HG02610 (cell line): ENCODE results near the gene RABEP1.

ENCODE experiments used
- ATAC-seq: cut with Tn5 transposase; IDR thresholded peaks from one replicate; pipeline ENCODE4 v1.9.1; 2021; ENCODE audit warnings: mild to moderate bottlenecking, moderate library complexity; ENCODE audit not compliant: unreplicated experiment

The RABEP1 gene

DNA sequence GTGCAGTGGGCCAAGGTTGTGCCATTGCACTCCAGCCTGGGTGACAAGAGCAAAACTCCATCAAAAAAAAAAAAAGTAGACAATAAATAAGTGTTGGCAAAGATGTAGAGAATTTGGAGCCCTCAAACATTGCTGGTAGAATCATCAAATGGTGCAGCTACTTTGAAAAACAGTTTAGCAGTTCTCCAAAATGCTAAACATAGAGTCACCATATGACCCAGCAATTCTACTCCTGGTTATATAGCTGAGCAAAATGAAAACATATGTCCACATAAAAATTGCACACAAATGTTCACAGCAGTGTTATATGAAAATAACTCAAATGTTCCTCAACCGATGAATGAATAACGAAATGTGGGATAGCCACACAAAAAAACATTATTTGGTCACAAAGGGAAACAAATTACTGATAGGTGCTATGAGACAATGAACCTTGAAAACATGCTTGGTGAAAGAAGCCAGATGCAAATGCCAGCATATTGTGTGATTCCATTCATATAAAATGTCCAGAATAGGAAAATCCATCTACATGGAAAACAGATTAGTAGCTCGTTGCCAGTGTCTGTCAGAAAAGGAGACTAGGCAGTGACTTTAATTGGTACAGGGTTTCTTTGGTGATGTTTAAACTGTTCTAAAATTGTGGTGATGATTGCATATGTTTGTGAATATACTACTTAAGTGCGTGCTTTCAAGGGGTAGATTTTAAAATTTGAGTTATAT is 12.7 kb upstream of the RABEP1 start:
- no peak for ATAC-seq

DNA sequence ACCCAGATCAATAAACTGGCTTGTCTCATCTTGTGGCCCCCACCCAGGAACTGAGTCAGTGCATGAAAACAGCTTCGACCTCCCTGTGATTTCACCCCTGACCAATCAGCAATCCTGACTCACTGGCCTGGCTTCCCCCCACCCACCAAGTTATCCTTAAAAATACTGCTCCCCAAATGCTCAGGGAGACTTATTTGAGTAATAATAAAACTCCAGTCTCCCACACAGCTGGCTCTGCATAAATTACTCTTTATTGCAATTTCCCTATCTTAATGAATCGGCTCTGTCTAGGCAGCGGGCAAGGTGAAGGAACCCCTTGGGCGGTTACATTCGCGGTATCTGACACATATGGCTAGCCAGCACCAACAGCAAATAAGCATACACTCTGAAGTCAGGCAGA is 9.8 kb upstream of the RABEP1 start:
- ATAC-seq: no peak

DNA sequence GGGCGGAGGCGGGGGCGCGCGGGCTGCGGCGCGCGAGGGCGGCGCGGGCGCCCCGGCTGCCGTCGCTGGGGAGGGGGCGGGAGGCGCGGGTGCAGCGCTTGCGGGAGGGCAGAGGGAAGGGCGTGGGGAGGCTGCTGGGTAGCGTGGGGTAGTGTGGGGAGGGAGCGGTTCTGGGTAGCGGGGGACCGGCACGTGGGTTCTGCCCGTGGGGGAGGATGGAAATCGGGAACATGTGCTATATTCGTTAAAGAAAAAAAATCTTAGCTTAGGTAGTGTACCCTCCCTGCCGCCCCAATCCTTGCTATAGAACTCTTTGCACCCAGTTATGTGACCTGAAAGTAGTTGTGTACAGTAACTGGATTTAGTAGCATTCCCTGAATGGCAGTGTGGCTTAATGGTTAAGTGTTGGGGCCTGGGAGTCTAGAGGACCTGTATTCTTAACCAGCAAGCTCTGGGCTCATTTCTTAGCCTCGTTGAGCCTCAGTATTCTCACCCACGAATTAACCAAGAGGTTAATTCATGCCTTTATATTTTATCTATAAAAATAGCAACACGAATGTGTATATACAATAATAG is 646 bp downstream of the RABEP1 start:
- no peak for ATAC-seq

DNA sequence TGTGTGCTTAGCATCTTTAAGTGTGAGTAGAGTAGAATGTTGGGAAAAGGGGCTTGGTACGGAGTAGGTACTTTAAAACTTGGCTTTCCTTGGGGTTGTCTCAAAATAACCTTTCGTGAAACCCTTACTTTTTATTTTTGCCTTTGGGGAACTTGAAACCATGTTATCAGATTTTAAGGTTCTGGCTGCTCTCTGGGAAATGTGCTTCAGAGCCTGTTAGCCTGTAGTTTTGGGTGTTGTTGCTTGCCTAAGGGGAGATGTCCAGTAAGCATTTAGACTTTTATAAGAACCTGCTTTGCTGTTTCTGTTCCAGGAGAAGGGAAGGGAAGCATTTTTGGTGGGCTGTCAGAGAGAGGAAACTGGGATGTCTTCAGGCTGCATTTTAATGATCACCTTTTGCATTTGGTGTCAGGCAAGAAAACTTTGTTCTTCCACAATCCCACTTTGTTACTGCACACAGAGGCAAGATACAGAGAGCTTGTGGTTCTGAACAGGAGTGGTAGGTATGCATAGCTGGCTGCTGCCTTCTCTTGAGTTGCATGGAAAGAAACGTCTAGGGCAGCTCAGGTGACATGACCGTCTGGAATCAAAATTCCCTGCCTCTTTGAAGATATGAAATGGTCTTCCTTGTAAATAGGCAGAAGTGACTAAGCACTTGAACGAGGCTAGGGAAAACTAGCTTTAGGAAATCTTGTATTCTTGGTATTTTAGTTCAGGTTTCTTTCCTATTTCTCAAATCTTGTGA is 1.7 kb downstream of the RABEP1 start:
- ATAC-seq: no peak

DNA sequence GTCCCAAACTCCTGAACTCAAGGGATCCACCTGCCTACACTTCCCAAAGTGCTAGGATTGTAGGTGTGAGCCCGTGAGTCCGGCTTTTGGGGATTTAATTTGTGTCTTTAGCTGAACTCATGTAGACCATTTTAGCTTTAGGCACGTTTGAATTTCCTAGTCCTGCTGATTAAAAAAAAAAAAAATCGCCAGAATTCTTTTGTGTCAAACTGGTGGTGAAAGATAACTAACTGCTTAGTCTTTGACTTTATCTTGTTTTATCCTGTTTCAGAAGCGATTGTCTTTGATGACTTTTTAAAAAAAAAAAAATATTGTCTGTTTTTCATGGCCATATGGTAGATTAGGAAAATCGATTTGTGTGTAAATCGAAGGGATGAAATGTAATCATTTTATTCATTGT is 2.6 kb downstream of the RABEP1 start:
- ATAC-seq: no peak

DNA sequence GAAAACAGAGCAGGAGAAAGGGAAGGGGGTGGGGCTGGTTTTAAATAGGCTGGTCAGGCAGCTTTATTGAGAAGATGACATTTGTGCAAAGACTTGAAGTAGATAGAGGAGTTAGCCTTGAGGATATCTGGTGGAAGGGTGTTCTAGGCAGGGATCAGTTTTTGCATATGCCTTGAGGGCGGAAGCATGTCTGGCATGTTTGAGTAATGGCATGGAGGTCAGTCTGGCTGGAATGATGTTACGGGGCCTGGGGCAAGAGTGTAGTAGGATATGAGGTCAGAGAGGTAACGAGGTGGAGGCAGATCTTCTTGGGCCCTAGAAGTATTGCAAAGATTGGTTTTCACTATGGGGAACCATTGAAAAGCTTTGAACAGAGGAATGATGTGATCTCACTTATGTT is 4.8 kb downstream of the RABEP1 start:
- no peak for ATAC-seq

DNA sequence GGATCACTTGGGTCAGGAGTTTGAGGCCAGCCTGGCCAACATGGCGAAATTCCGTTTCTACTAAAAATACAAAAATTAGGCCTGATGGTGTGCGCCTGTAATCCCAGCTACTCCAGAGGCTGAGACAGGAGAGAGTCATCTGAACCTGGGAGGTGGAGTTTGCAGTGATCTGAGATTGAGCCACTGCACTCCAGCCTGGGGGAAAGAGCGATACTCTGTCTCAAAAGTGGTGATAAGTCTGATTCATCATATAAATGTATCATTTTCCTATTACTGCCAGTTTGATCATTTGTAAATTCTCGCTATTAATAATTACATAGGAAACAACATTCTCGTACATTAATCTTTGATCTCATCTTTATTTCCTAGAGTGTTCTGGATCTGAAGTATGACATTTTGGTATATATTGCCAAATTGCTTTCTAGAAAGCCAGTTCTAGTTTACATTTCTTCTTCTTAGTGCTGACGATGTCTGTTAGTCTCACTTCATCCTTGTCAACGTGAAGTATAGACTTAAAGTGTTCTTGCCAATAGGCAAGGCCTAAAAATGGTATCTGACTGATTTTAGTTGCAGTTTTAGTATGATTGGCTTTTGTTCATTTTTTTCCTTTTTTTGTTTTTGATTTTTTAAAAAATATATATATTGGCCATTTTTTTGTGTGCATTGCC is 9.7 kb downstream of the RABEP1 start:
- no peak for ATAC-seq

DNA sequence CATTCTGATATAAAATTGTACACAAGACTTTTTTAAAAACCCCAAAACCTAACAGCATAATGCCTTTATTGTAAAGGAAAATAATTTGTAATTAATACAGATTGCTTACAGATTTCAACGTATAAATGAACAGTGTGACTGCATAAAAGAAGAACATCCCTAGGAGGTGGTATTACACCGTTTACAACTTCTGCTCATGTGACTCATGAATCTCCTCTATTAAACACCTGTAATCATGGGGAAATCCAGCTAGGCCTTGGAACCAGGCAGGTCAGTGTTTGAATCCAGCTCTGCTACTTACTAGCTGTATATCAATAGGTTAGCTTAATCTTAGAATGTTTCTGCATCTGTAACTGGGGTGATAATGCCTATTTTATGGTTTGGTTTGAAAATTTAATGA is 15.2 kb downstream of the RABEP1 start:
- ATAC-seq: no peak

DNA sequence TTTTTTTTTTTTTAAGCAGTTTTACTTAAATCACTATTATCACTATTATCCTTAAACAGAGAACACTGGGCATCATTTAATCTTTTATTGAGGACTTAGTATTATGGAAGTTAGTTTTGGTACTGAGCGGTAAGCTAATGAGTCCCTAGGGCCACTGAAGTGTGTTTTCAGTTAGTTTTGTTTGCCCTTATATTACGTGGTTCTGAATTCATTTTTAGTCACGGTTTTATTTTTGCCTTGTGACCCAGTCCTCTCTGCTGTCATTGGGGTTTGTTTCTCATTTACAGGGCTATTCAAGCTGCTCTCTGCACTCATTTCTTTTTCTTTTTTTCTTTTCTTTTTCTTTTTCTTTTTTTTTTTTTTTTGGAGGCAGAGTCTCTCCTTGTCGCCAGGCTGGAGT is 17.3 kb downstream of the RABEP1 start:
- no peak for ATAC-seq

DNA sequence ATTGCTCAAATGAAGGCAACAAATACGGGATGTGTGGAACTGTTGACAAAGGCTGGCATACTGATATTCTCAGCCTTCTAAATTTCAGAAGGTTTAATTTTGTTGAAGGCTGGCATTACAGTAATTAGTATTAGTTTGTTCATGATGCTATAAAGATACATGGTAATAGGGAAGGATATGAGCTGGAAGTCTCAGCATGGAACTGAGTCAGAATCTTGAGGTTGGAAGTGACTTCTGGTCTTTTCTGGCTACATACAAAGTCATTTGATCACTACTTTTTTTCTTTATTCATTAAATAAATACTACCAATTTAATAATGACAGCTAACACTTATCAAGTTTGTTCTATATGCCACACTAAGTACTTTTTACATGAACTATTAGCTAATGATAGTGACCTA is 22.6 kb downstream of the RABEP1 start:
- no peak for ATAC-seq

DNA sequence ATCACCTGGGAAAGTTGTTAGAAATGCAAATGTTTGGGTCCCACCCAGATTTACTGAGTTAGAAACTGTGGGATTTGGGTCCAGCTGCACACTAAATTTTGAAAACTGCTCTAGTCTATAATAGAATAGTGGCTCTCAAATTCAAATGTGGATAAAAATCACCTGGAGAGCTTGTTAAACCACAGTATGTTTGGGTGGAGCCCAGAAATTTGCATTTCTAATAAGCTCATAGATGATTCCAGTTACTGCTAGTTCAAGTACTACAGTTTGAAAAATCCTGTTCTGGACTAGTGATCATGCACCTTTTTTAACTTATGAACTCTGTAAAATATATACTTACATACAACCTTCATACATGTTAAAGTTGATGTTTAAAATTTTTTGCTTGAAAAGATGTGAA is 27.8 kb downstream of the RABEP1 start:
- no peak for ATAC-seq

DNA sequence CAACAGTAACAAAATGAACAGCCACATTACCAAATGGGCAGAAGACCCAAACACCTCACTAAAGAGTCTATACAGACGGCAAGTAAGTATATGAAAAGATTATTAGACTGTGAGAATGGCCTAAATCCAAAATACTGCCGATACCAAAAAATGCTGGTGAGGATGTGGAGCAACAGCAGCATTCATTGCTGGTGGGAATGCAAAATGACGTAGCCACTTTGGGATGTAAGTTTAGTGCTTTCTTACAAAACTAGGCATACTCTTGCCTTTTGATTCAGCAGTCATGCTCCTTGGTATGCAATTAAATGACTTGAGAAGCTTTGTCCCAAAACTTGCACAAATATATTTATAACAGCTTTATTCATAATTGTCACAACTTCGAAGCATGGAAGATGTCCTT is 43.8 kb downstream of the RABEP1 start:
- ATAC-seq: no peak

DNA sequence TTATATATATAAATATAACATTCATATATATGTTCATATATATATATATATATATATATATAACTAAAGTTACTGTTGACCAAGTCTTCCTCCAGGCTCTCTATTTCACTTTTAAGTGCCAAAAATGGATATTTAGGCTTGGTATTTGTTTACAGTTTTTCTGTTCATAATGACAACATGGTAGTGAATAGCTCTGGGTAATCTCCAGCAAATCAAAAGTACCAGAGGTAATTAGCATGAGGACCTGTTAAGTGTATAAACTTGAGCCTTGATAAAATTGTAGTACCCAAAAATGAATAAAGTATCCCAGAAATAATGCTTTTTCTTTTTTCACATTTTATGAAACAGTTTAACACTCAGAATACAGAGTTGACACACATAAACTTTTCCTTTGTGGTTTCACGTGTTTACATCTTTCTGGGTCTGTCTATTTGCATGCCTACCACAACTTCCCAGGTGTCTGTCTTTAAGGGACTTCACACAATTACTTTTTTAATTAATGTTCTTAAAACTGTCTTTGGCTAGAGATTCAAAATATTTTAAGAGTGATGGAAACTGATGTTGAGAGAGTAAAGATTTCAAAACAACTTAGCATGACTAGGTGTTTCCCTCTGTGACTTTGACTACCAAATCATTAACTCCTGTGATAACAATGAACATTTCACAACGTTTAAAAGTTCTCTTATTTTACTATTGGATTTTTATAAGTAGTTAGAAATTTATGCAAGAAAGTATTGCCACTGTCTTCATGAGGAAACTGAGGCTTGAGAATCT is 47.9 kb downstream of the RABEP1 start:
- ATAC-seq: no peak

DNA sequence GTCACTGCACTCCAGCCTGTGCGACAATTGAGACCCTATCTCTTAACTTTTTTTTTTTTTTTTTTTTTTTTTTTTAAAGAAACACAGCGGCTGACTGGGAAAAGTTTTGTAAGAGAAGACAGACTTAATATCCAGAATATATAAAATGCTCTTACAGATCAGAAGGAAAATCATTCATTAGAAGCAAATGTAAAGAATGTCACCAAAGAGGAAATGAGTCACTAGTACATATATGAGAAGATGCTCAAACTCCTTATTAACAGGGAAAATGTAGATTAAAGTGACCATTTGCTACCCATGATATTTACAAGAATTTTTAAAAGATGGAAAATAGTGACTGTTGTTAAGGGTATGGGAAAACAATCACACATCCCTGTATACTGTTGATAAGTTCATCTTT is 48.9 kb downstream of the RABEP1 start:
- ATAC-seq: no peak

DNA sequence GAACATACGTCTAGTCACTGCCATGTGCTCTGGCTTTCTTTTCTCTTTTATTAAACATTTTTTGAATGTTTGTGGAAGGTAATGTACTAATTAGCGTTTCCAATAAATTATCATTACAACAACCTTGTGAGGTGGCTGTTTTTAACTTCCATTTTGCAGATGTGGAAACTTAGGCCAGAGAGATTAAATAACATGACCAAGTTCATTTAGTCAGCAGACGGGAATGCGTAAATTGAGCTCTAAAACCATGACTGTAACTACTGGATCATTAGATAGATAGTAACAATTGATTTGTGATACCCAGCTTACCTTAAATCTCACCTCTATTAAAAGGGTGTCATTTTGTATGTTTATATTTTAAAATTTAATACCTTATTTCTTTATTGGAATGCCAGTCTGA is 49.4 kb downstream of the RABEP1 start:
- no peak for ATAC-seq

DNA sequence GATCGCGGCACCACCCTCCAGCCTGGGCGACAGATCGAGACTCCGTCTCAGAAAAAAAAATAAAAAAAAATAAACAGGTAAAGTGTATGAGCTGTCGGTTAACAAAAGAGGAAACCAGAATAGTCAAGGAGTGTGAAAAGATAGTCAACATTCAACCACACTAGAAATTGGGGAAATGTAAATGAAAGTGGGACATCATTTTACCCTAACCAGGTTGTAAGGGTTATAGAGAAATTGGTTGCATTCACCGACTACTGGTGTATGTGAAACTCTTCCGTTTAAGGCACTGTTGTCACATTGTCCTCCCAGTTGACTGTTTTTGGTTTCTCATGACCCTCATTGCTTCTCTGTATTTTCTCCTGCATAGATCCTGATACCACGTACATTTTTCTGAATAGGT is 62.8 kb downstream of the RABEP1 start:
- ATAC-seq: no peak

DNA sequence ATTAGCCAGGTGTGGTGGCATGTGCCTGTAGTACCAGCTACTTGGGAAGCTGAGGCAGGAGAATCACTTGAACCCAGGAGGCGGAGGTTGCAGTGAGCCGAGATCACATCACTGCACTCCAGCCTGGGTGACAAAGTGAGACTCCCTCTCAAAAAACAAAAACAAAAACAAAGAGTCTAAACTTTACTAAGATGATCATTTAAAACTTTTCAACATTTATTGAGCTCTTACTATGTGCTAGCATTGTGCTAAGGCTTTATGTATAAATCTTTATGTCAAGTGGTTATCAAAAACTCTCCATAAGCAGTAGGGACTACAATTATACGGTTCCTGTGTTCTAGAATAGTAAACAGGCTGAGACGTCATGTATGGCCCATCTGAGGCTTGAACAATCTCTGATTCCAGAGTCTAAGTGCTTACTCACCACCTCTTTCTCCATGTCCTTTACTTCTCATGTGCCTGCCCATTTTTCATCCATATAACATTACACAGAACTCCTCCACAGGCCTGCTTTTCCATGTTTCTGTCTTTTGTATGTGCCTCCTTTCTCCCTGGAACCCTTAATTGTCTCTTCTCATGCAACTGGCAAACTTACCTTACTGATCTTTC is 70.7 kb downstream of the RABEP1 start:
- no peak for ATAC-seq

DNA sequence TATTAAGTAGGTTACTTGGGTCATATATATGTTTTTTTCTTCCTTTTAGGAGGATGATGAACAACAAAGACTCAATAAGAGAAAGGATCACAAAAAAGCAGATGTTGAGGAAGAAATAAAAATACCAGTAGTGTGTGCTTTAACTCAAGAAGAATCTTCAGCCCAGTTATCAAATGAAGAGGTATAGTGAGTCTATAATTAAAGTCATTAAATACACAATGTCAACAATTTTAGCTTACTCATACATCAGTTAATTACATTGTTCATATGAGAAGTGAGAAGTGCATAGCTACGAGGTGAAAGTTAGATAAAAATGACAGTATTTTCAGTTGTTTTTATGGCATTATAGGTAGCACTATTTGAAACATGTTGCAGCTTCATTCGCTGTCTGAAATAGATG is 72.2 kb downstream of the RABEP1 start:
- no peak for ATAC-seq

DNA sequence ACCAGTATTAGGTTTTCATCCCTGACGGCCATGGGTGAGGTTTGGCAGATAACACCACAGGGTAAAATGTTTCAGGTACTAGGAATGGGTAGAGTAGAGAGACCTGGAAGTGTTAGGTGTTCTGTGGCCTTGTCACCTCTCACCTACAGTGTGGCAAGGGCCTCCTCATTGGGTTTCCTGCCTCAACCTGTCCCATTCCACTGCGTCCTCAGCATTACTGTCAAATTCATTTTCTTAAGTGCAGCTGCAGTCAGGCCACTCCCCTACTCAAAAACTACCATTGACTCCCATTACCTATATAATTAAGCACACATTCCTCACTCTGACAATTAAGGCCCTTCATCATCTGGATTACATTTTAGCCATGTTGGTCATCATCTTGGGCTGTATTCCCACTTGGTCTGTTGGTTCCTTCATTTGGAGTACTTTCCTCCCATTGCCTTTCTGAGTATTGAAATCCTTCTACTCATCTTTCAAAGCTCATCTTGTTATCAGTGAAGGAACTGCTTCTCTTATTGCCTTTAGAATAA is 72.9 kb downstream of the RABEP1 start:
- no peak for ATAC-seq

DNA sequence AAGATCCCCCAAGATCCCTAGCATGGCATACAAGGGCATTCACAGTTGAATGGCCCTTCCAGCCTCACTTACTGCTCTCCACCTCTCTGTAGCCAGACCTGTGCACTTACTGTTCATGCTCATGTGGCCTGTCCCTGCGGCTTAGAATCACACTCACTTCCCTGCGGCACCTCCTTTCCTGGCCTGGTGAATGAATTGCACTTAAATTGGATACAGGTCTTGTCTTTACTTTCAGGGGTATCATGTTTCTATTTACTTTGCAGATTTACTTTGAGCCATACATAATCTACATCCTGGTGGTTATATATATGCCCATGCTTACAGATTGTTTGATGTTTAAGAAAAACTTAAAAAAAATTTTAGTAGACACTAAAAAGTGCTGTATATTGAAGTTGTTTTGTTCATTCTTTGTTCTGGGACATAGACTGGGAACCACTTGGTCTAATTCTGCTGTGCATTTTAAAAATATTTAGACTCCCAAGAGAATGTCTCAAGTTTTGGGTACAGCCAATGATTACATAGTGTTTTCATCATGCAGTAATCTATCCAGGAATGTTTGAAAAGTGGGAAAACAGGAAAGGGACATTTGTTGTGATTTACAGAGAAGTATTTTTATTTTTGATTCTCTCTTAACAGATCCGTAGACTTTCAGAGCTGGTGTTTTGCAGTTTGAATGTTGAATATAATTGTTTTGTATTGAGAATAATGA is 73.5 kb downstream of the RABEP1 start:
- no peak for ATAC-seq
